ENCODE measurements around the gene MEGF6.

- TF ChIP-seq EZH2phosphoT487 (IDR thresholded peaks at IDR 0.05; ENCODE audit: borderline replicate concordance, low read length) (no peak), CTCF (IDR thresholded peaks at IDR 0.05; ENCODE audit: low read depth, low read length, poor library complexity, severe bottlenecking) (no peak)
Observed at GRCh38 chr1:3604997-3605823, 6.1 kb downstream of the MEGF6 start.
